H1 (cell line): ENCODE measurements around the gene MRPL1. TPM values are rescaled to one million over a fixed set of nuclear protein-coding genes. Genes with fewer than 3 reads are reported as not detected.

Experiments used
- CTCF ChIA-PET: fragments of 300-600 bp; sonication (Branson Sonifier 250); formaldehyde crosslinking; loops from one replicate; lab custom pipeline; 2021; ENCODE audit not compliant: partially characterized antibody; lab: Charles Lee
- POLR2A ChIA-PET: fragments of 300-600 bp; sonication (Branson Sonifier 250); formaldehyde crosslinking; loops from one replicate; lab custom pipeline; 2021; ENCODE audit warnings: inconsistent platforms; ENCODE audit not compliant: partially characterized antibody; lab: Charles Lee
- DNase-seq, 2 experiments: peaks; one replicate each; pipeline versions ENCODE4 v3.0.0 to v3.0.0-alpha.2; 2010 to 2022; ENCODE audit warnings: low spot score in 2 of 2, low read depth in 1 of 2, mixed read lengths in 1 of 2
- FAIRE-seq: peaks from 2 replicates; lab custom pipeline; 2011; peaks lifted over from hg19 to GRCh38; lab: Jason Lieb, UNC
- H2AFZ ChIP-seq: 2 replicates; pipeline ENCODE4 v1.8.1; 2012; ENCODE audit warnings: low read length, inconsistent platforms
- H2AK5ac ChIP-seq: 2 replicates; pipeline ENCODE4 v1.6.1; 2013; ENCODE audit warnings: low read depth, low read length
- H2BK120ac ChIP-seq: replicated peaks from 2 replicates; pipeline ENCODE3; 2013; ENCODE audit warnings: low read depth, low read length, inconsistent platforms
- H2BK12ac ChIP-seq: 2 replicates; pipeline ENCODE4 v1.6.1; 2013; ENCODE audit warnings: low read depth, low read length
- H2BK15ac ChIP-seq: 2 replicates; pipeline ENCODE4 v1.6.1; 2013; ENCODE audit warnings: low read length
- H2BK20ac ChIP-seq: 2 replicates; pipeline ENCODE4 v1.6.1; 2013; ENCODE audit warnings: low read length
- H2BK5ac ChIP-seq: 2 replicates; pipeline ENCODE4 v1.6.1; 2013; ENCODE audit warnings: low read depth, low read length
- H3K14ac ChIP-seq: 2 replicates; pipeline ENCODE4 v1.6.1; 2013; ENCODE audit warnings: inconsistent platforms; ENCODE audit not compliant: insufficient read length
- H3K18ac ChIP-seq: 2 replicates; pipeline ENCODE4 v1.6.1; 2013; ENCODE audit warnings: low read length; ENCODE audit errors: extremely low read depth
- H3K23ac ChIP-seq: 2 replicates; pipeline ENCODE4 v1.6.1; 2013; ENCODE audit warnings: inconsistent platforms; ENCODE audit not compliant: insufficient read length
- H3K23me2 ChIP-seq: 2 replicates; pipeline ENCODE4 v1.6.1; 2013; ENCODE audit warnings: low read depth, low read length
- H3K27ac ChIP-seq: 2 replicates; pipeline ENCODE4 v1.6.1; 2011; ENCODE audit warnings: low read depth, low read length, inconsistent platforms
- H3K27me3 ChIP-seq, 4 experiments: replicated peaks in 1 of 4; 1 replicate in 1 of 4; 2 replicates in 3 of 4; pipeline versions ENCODE4 v1.6.1 to v1.8.1; 2011 to 2013; ENCODE audit warnings: low read length in 3 of 4, mild to moderate bottlenecking in 3 of 4, inconsistent platforms in 2 of 4, mixed read lengths in 2 of 4, moderate library complexity in 1 of 4; ENCODE audit not compliant: control insufficient read depth in 3 of 4, insufficient read depth in 3 of 4; ENCODE audit errors: extremely low read depth in 1 of 4
- H3K36me3 ChIP-seq, 4 experiments: 2 replicates each; pipeline versions ENCODE4 v1.6.1 to v1.8.1; 2011 to 2013; ENCODE audit warnings: mild to moderate bottlenecking in 4 of 4, low read length in 3 of 4, moderate library complexity in 2 of 4, control low read depth in 1 of 4, inconsistent platforms in 1 of 4; ENCODE audit not compliant: insufficient read depth in 4 of 4, control insufficient read depth in 2 of 4
- H3K4ac ChIP-seq: replicated peaks from 2 replicates; pipeline ENCODE3; 2013; ENCODE audit warnings: low read length, low read depth, mixed read lengths, inconsistent platforms; ENCODE audit not compliant: insufficient read length
- H3K4me1 ChIP-seq, 4 experiments: replicated peaks in 1 of 4; 1 replicate in 1 of 4; 2 replicates in 3 of 4; pipeline versions ENCODE4 v1.6.1 to v1.8.1; 2011 to 2013; ENCODE audit warnings: low read length in 3 of 4, inconsistent platforms in 2 of 4, mixed read lengths in 1 of 4; ENCODE audit not compliant: insufficient read depth in 4 of 4, control insufficient read depth in 3 of 4
- H3K4me2 ChIP-seq, 2 experiments: 2 replicates each; pipeline versions ENCODE4 v1.6.1 to v1.8.1; 2011 to 2013; ENCODE audit warnings: low read depth in 2 of 2, low read length in 2 of 2, control low read depth in 1 of 2, inconsistent platforms in 1 of 2, mild to moderate bottlenecking in 1 of 2; ENCODE audit not compliant: insufficient read depth in 1 of 2
- H3K4me3 ChIP-seq, 4 experiments: fragments of 200-600, 300-600 bp in 1 of 4; sonication (generic), shearing (Covaris generic), sonication (Bioruptor Twin) in 1 of 4; 2 replicates each; pipeline versions ENCODE4 v1.5.1 to v1.8.1; 2011 to 2016; ENCODE audit warnings: low read length in 4 of 4, low read depth in 3 of 4, control low read depth in 2 of 4, inconsistent platforms in 2 of 4, mild to moderate bottlenecking in 2 of 4, mixed read lengths in 1 of 4, moderate library complexity in 1 of 4; ENCODE audit not compliant: insufficient read depth in 2 of 4; ENCODE audit errors: extremely low read depth in 1 of 4
- H3K56ac ChIP-seq: replicated peaks from 2 replicates; pipeline ENCODE3; 2013; ENCODE audit warnings: low read depth, mild to moderate bottlenecking, mixed read lengths, low read length, inconsistent platforms; ENCODE audit not compliant: insufficient read length
- H3K79me1 ChIP-seq: 2 replicates; pipeline ENCODE4 v1.6.1; 2013; ENCODE audit warnings: low read depth, low read length, control low read depth
- H3K79me2 ChIP-seq, 2 experiments: 2 replicates each; pipeline versions ENCODE4 v1.6.1 to v1.8.1; 2012 to 2013; ENCODE audit warnings: low read length in 2 of 2, mild to moderate bottlenecking in 2 of 2, inconsistent platforms in 1 of 2; ENCODE audit not compliant: insufficient read depth in 2 of 2, control insufficient read depth in 1 of 2
- H3K9ac ChIP-seq, 4 experiments: replicated peaks in 1 of 4; 1 replicate in 1 of 4; 2 replicates in 3 of 4; pipeline versions ENCODE4 v1.6.1 to v1.8.1; 2011 to 2013; ENCODE audit warnings: low read depth in 3 of 4, low read length in 3 of 4, control low read depth in 2 of 4, mild to moderate bottlenecking in 2 of 4, moderate library complexity in 2 of 4, inconsistent platforms in 1 of 4; ENCODE audit errors: extremely low read depth in 1 of 4
- H3K9me3 ChIP-seq, 2 experiments: 2 replicates each; pipeline versions ENCODE4 v1.6.1 to v1.8.1; 2012 to 2013; ENCODE audit warnings: mild to moderate bottlenecking in 2 of 2, moderate library complexity in 2 of 2, control low read depth in 1 of 2, inconsistent platforms in 1 of 2, low read depth in 1 of 2, low read length in 1 of 2, mixed read lengths in 1 of 2; ENCODE audit not compliant: insufficient read depth in 2 of 2
- H4K20me1 ChIP-seq, 2 experiments: replicated peaks in 1 of 2; 2 replicates each; pipeline versions ENCODE3 to v1.8.1; 2011 to 2013; ENCODE audit warnings: inconsistent platforms in 2 of 2, low read length in 2 of 2, mild to moderate bottlenecking in 1 of 2; ENCODE audit not compliant: insufficient read depth in 2 of 2, control insufficient read depth in 1 of 2
- H4K5ac ChIP-seq: 2 replicates; pipeline ENCODE4 v1.6.1; 2013; ENCODE audit warnings: low read length, low read depth, mixed read lengths, inconsistent platforms; ENCODE audit not compliant: insufficient read length
- H4K8ac ChIP-seq: 2 replicates; pipeline ENCODE4 v1.8.0; 2013; ENCODE audit warnings: mild to moderate bottlenecking, moderate library complexity, low read length, inconsistent platforms; ENCODE audit not compliant: insufficient read depth; ENCODE audit errors: extremely low read depth
- H4K91ac ChIP-seq: replicated peaks from 2 replicates; pipeline ENCODE3; 2013; ENCODE audit warnings: low read length, mixed read lengths, inconsistent platforms; ENCODE audit not compliant: insufficient read length
- BRCA1 ChIP-seq: IDR thresholded peaks from 2 replicates; pipeline ENCODE4 v1.6.1; 2012; ENCODE audit warnings: low read depth, low read length, improper control_type of control experiment
- HDAC2 ChIP-seq, 2 experiments: fragments of 300-600 bp in 1 of 2; sonication (generic) in 1 of 2; IDR thresholded peaks; 2 replicates each; pipeline ENCODE4 v1.6.1; 2011 to 2012; ENCODE audit warnings: low read depth in 2 of 2, low read length in 2 of 2, mild to moderate bottlenecking in 2 of 2, moderate library complexity in 2 of 2, borderline replicate concordance in 1 of 2, inconsistent platforms in 1 of 2
- HDAC6 ChIP-seq: IDR thresholded peaks from one replicate; pipeline ENCODE4 v1.7.1; 2012; ENCODE audit warnings: low read depth, mild to moderate bottlenecking, inconsistent platforms, low read length, moderate library complexity
- RFX5 ChIP-seq: IDR thresholded peaks from 2 replicates; pipeline ENCODE4 v1.6.1; 2011; ENCODE audit warnings: low read depth, low read length, improper control_type of control experiment, borderline replicate concordance
- SIN3A ChIP-seq, 2 experiments: IDR thresholded peaks in 1 of 2; conservative IDR thresholded peaks in 1 of 2; 2 replicates each; pipeline ENCODE4 v1.6.1; 2011 to 2012; ENCODE audit warnings: low read length in 2 of 2, improper control_type of control experiment in 1 of 2, low read depth in 1 of 2, mild to moderate bottlenecking in 1 of 2
- SP1 ChIP-seq: IDR thresholded peaks from 2 replicates; pipeline ENCODE4 v1.6.1; 2011; ENCODE audit warnings: low read depth, low read length
- TAF7 ChIP-seq: optimal IDR thresholded peaks from 2 replicates; pipeline ENCODE3; 2011; ENCODE audit warnings: low read depth, mild to moderate bottlenecking, inconsistent platforms, low read length, moderate library complexity, borderline replicate concordance
- TCF12 ChIP-seq: IDR thresholded peaks from 2 replicates; pipeline ENCODE4 v1.6.1; 2011; ENCODE audit warnings: low read depth, mild to moderate bottlenecking, low read length
- TEAD4 ChIP-seq: IDR thresholded peaks from 2 replicates; pipeline ENCODE4 v1.6.1; 2012; ENCODE audit warnings: low read depth, low read length, inconsistent platforms, mixed read lengths
- polyA plus RNA-seq, 7 experiments: library from polyadenylated mRNA; depleted of rRNA in 3 of 7; stranded (reverse) in 5 of 7; unstranded in 2 of 7; fragments of >200 nt in 5 of 7; fragments of 200-250 nt in 2 of 7; gene quantifications; 1 replicate in 5 of 7; 2 replicates in 1 of 7; 4 replicates in 1 of 7; pipeline versions ENCODE4 v1.2.1 to v1.2.3, GENCODE V29; 2011 to 2013; ENCODE audit warnings: missing spikeins in 2 of 7, mixed read lengths in 2 of 7
- total RNA-seq: library from RNA; stranded (reverse); fragmentation: NEBNext Ultra II Directional; extraction: Animal tissue kit (Norgen Biotek cat#: 25700); gene quantifications from 2 replicates; pipeline ENCODE4 v1.2.1, GENCODE V29; 2021
- TF ChIP-seq, protein P1 (sequence below), 3 experiments: IDR thresholded peaks; 1 replicate in 2 of 3; 2 replicates in 1 of 3; pipeline versions ENCODE4 v1.5.1 to v1.6.1; 2011; ENCODE audit warnings: low read length in 3 of 3, mild to moderate bottlenecking in 3 of 3, inconsistent platforms in 2 of 3, low read depth in 1 of 3, moderate library complexity in 1 of 3; ENCODE audit not compliant: insufficient read depth in 1 of 3; ENCODE audit errors: control extremely low read depth in 1 of 3

The MRPL1 gene
- total and polyA plus RNA-seq, 2 of the 8 experiments (the other 6 are each of a cell fraction or from before 2014, with no cell fraction given), result 9.6 to 37.0 TPM

- peak overlapping the region; percentile 55; the same call in 1 of the 2 replicates for H2BK12ac ChIP-seq
- H4K5ac ChIP-seq, result no peak overlapping the region
- H3K14ac ChIP-seq, result no peak overlapping the region
- H3K23ac ChIP-seq, result no peak overlapping the region
- no peak overlapping the region for H4K8ac ChIP-seq
- no peak overlapping the region for H3K4me2 ChIP-seq
- no peak overlapping the region for H3K18ac ChIP-seq
- H4K91ac ChIP-seq, result no peak overlapping the region
- H3K9me3 ChIP-seq, result no peaks in the 10 kb centered on the region
- no peak overlapping the region for H2BK5ac ChIP-seq
- H3K79me2 ChIP-seq, result no peaks in the 10 kb centered on the region
- H3K4me3 ChIP-seq, result no peak overlapping the region
- no peaks in the 10 kb centered on the region for H4K20me1 ChIP-seq
- H3K27ac ChIP-seq, result no peak overlapping the region
- no peaks in the 10 kb centered on the region for H3K23me2 ChIP-seq
- H2AK5ac ChIP-seq, result no peak overlapping the region
- ChIA-PET CTCF (interaction anchor here (0.7 to 3.7 kb wide), 44 partner anchors 8 to 550 kb away, joined by 3 to 22 read pairs (median 4); partner anchors contain the start of gene FRAS1), POLR2A (interaction anchor here (2.0 kb wide), 1 partner anchor 62 kb away, joined by 10 read pairs; the partner anchor contains the start of gene FRAS1)
- H3K9ac ChIP-seq, result no peak overlapping the region
- DNase-seq (peak; percentile 39 to 57), FAIRE-seq (peak; percentile 98)
- H3K36me3 ChIP-seq, result no peaks in the 10 kb centered on the region
- no peaks in the 10 kb centered on the region for H3K27me3 ChIP-seq
- peaks cover 0 to 21% (median 6%) of the 10 kb centered on the region in 4 experiments; a peak in 4 of 7 replicates for H3K4me1 ChIP-seq
- H2AFZ ChIP-seq, result peak overlapping the region; percentile 55; the same call in 1 of the 2 replicates
- H3K56ac ChIP-seq, result no peak overlapping the region
- no peaks in the 10 kb centered on the region for H3K79me1 ChIP-seq
- H2BK15ac ChIP-seq, result peak overlapping the region; percentile 54; the same call in 1 of the 2 replicates
- H3K4ac ChIP-seq, result no peak overlapping the region
- H2BK20ac ChIP-seq, result no peak overlapping the region
- no peak overlapping the region for H2BK120ac ChIP-seq
- TF ChIP-seq SP1, result no peak
- TF ChIP-seq, protein P1, sequence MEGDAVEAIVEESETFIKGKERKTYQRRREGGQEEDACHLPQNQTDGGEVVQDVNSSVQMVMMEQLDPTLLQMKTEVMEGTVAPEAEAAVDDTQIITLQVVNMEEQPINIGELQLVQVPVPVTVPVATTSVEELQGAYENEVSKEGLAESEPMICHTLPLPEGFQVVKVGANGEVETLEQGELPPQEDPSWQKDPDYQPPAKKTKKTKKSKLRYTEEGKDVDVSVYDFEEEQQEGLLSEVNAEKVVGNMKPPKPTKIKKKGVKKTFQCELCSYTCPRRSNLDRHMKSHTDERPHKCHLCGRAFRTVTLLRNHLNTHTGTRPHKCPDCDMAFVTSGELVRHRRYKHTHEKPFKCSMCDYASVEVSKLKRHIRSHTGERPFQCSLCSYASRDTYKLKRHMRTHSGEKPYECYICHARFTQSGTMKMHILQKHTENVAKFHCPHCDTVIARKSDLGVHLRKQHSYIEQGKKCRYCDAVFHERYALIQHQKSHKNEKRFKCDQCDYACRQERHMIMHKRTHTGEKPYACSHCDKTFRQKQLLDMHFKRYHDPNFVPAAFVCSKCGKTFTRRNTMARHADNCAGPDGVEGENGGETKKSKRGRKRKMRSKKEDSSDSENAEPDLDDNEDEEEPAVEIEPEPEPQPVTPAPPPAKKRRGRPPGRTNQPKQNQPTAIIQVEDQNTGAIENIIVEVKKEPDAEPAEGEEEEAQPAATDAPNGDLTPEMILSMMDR (IDR thresholded peaks at IDR 0.05; ENCODE audit: control extremely low read depth in 1 of 3, insufficient read depth in 1 of 3, low read depth in 1 of 3, low read length in 3 of 3), result peak; percentile 7 to 81 (median 79)
- TF ChIP-seq BRCA1, result no peak
- TF ChIP-seq SIN3A (conservative IDR thresholded peaks at IDR 0.05 in 1 of 2, IDR thresholded peaks at IDR 0.05 in 1 of 2; ENCODE audit: low read depth in 1 of 2, low read length in 2 of 2), result no peak
- TF ChIP-seq TCF12, result no peak
- peak in 1 of 2 experiments; percentile 47; a peak in 1 of 4 replicates for TF ChIP-seq HDAC2 (IDR thresholded peaks at IDR 0.05; ENCODE audit: borderline replicate concordance in 1 of 2, low read depth in 2 of 2, low read length in 2 of 2)
- TF ChIP-seq TAF7, result no peak
- no peak for TF ChIP-seq HDAC6
- peak; percentile 89 for TF ChIP-seq TEAD4
- no peak for TF ChIP-seq RFX5
These were observed 131.6 kb downstream of the MRPL1 start for GRCh38 chr4:77994194-77994721.
